Measurements from ENCODE around the gene CELF1.

DNA sequence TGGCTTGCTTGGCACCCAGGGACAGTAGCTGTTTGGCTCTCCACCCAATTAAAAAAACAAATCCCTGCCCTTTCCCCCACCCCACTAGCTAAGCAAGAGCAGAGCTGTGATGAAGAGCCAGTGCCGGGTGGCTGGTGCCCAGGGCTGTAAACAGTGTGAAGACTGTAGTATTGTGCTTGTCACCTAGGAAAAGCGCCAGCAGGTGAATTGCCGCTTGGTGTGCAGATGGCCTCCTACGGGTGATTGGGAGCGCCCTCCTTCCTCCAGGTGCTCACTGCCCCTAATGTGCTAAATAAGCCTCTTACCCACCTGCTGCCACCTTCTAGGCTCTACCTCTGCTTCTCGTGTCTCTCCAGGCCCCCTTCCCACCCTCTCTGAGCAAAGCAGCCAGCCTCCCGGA lies 85.6 kb downstream of the CELF1 start:
- TF ChIP-seq POLR2AphosphoS5 (IDR thresholded peaks at IDR 0.05) = no peak
- TF ChIP-seq, protein P1, sequence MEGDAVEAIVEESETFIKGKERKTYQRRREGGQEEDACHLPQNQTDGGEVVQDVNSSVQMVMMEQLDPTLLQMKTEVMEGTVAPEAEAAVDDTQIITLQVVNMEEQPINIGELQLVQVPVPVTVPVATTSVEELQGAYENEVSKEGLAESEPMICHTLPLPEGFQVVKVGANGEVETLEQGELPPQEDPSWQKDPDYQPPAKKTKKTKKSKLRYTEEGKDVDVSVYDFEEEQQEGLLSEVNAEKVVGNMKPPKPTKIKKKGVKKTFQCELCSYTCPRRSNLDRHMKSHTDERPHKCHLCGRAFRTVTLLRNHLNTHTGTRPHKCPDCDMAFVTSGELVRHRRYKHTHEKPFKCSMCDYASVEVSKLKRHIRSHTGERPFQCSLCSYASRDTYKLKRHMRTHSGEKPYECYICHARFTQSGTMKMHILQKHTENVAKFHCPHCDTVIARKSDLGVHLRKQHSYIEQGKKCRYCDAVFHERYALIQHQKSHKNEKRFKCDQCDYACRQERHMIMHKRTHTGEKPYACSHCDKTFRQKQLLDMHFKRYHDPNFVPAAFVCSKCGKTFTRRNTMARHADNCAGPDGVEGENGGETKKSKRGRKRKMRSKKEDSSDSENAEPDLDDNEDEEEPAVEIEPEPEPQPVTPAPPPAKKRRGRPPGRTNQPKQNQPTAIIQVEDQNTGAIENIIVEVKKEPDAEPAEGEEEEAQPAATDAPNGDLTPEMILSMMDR (IDR thresholded peaks at IDR 0.05; ENCODE audit: poor library complexity, severe bottlenecking) = no peak
- no peak for TF ChIP-seq MXI1 (conservative IDR thresholded peaks at IDR 0.05; ENCODE audit: poor library complexity, severe bottlenecking)
- TF ChIP-seq EZH2 (IDR thresholded peaks at IDR 0.05; ENCODE audit: borderline replicate concordance, insufficient read depth, low read length, poor library complexity, severe bottlenecking) = no peak
- TF ChIP-seq, protein P2, sequence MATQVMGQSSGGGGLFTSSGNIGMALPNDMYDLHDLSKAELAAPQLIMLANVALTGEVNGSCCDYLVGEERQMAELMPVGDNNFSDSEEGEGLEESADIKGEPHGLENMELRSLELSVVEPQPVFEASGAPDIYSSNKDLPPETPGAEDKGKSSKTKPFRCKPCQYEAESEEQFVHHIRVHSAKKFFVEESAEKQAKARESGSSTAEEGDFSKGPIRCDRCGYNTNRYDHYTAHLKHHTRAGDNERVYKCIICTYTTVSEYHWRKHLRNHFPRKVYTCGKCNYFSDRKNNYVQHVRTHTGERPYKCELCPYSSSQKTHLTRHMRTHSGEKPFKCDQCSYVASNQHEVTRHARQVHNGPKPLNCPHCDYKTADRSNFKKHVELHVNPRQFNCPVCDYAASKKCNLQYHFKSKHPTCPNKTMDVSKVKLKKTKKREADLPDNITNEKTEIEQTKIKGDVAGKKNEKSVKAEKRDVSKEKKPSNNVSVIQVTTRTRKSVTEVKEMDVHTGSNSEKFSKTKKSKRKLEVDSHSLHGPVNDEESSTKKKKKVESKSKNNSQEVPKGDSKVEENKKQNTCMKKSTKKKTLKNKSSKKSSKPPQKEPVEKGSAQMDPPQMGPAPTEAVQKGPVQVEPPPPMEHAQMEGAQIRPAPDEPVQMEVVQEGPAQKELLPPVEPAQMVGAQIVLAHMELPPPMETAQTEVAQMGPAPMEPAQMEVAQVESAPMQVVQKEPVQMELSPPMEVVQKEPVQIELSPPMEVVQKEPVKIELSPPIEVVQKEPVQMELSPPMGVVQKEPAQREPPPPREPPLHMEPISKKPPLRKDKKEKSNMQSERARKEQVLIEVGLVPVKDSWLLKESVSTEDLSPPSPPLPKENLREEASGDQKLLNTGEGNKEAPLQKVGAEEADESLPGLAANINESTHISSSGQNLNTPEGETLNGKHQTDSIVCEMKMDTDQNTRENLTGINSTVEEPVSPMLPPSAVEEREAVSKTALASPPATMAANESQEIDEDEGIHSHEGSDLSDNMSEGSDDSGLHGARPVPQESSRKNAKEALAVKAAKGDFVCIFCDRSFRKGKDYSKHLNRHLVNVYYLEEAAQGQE (IDR thresholded peaks at IDR 0.05; ENCODE audit: borderline replicate concordance) = no peak
- TF ChIP-seq TAF1 (IDR thresholded peaks at IDR 0.05; ENCODE audit: low read depth) = no peak
- TF ChIP-seq EP300 (conservative IDR thresholded peaks at IDR 0.05; ENCODE audit: poor library complexity, severe bottlenecking) = no peak
- TF ChIP-seq SMC3 (conservative IDR thresholded peaks at IDR 0.05; ENCODE audit: poor library complexity) = no peak
- TF ChIP-seq RAD21 (conservative IDR thresholded peaks at IDR 0.05) = no peak

Data from neural cell (in vitro differentiated cells).